GM12875 (cell line): ENCODE data around the gene RBM28.

Experiments
- H3K4me3 ChIP-seq: one replicate; pipeline ENCODE4 v1.5.1; 2011; ENCODE audit warnings: low read depth, low read length, control low read depth
- CTCF ChIP-seq: IDR thresholded peaks from 2 replicates; pipeline ENCODE4 v1.5.1; 2011; ENCODE audit warnings: low read depth, mild to moderate bottlenecking, control low read depth, inconsistent platforms, low read length, moderate library complexity, borderline replicate concordance; ENCODE audit not compliant: insufficient read depth

The RBM28 gene

DNA sequence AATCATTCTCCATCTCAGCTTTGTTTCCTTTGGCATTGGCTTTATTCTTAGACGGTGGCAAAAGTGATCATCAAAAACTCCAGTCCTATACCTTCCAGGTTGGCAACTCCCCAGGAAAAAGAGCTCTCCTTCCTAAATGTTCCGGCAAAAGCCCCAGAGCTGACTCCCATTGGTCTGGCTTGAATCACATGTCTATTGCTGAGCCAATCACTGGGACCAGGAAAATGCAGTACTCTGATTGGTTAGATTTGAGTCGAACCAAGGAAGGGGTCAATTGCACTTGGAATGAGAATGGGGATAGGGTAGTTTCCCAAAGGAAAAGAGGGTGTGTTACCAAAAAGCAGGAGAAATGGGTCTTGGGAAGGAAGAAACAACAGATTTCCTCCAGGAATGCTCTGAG is 80.3 kb downstream of the RBM28 start:
- no peak overlapping the region for H3K4me3 ChIP-seq
- no peak for TF ChIP-seq CTCF

DNA sequence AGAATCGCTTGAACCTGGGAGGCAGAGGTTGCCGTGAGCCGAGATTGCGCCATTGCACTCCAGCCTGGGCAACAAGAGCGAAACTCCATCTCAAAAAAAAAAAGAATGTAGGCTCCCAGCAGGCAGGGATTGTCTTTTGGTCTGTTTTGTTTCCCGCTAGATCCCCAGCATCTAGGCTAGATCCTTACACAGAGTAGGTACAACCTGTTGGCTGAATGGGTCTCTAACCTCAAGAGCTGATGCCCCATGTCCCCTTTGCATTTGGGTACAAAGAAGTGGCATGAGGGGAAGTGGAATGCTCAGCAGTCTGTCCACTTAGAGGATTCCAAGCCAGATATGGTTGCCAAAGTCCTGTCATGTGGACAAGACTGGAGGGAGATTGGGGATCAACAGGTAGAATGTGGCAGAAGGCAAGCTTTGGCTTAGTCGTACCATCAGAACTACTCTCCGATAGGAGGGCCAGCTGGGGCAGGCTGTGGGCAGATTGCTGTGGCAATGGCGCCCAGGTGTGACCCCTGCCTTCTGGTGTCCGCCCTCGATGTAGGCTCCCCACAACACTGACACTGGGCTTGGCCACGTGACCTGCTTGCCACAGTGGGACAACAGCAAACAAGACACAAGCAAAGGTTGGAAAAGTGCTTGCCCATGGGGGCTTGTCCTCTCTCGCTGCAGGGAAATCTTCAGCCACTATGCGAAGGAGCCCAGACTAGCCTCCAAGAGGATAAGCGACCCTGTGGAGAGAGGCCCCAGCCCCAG is 81.3 kb downstream of the RBM28 start:
- no peak for TF ChIP-seq CTCF
- H3K4me3 ChIP-seq = no peak overlapping the region

GRCh38 chr7:128260069-128260795 is 83.5 kb downstream of the RBM28 start:
- TF ChIP-seq CTCF = no peak
- no peak overlapping the region for H3K4me3 ChIP-seq

DNA sequence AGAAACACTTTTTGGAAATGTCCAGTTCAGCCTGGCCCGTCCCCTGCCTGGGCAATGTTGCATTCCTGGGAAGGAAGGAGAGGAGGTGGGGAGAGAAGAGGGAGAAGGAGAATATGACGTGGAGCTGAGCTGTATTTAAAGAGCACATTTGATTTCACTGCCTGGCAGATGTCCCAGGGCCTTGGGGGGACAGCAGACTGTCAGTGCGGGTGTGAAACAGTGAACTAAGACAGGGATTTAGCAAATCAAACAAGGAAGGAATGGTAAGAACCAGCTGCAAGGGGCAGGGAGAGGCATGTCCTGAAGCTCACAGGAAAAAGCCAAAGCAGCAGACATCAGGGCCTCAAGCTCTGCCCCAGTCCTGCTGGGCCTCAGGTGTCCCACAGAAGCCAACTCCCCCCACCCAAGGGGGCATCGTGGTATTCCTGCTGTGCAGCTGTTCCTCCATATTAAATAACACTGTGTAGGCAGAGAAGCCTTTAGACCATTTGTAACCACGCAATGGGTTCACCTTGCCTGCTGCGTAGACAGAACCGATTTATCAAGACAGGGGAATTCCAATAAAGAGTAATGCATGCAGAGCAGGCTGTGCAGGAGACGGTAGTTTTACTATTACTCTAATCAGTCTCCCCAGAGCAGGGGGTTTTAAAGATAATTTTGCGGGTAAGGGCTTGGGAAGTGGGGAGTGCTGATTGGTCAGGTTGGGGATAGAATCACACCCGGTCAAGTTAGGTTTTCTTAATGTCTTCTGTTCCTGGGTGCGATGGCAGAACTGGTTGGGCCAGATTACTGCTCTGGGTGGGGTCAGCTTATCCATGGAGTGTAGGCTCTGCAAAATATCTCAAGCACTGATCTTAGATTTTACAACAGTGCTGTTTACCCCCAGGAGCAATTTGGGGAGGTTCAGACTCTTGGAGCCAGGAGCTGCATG is 84.3 kb downstream of the RBM28 start:
- H3K4me3 ChIP-seq = no peak overlapping the region
- TF ChIP-seq CTCF = no peak

DNA sequence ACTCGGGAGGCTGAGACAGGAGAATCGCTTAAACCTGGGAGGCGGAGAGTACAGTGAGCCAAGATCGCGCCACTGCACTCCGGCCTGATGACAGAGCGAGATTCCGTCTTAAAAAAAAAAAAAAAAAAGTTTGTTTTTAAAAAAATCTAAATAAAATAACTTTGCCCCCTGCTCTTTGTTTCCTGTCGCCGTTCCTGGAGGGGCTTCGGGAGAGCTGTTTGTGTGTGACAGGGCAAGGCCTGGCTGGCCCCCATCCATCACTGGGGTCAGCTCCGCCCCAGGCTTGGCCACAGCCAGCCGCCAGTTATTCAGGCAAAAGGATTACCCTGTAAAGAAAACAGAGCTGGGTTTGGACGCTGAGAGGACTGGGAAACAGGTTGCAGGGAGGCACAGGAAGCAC is 86.2 kb downstream of the RBM28 start:
- no peak for TF ChIP-seq CTCF
- no peak overlapping the region for H3K4me3 ChIP-seq

- no peak for TF ChIP-seq CTCF
- no peak overlapping the region for H3K4me3 ChIP-seq
Measured at GRCh38 chr7:128255271-128255670, 88.4 kb downstream of the RBM28 start.
